ENCODE measurements around the gene HSDL2. TPM values are rescaled to one million over a fixed set of nuclear protein-coding genes. Genes with fewer than 3 reads are reported as not detected.
"Not testable (repeated sequence)": the region's sequence is repeated elsewhere in the genome, so short reads cannot be mapped to it uniquely, and the experiment has no call there.

The HSDL2 gene
- polyA plus RNA-seq, 3 donors: 6.4 to 34.8 (median 26.9) TPM

DNA sequence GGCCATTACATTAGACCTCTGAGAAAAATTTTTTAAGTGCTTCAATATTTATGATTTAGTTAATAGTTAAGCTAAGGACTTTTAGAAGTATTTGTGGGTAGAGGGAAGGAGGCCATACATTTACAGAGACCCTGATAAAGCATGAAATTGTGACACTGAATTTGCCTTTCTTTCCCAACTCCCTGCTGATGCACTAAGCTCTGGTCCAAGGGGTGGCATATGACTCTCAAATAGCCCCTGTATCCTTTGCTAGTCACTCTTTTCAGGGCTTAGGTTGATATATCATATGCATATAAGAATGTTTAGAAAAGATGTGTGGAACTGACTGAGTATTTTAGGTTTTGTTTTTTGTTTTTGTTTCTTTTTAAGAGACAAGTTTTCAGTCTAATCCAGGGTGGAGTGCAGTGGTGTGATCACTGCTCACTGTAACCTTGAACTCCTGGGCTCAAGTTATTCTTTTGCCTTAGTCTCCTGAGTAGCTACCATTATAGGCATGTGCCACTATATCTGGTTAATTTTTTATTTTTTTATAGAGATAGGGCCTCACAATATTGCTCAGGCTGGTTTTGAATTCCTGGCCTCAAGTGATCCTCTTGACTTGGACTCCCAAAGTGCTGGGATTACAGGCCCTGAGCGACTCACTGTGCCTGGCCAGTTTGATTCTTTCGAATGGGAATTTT is 127.2 kb downstream of the HSDL2 start:
- Histone ChIP-seq H3K4me2 (replicated peaks; ENCODE audit: extremely low read depth, low read length, poor library complexity, severe bottlenecking) (no peak overlapping the region), H3K9me3 (replicated peaks in 1 of 2; ENCODE audit: control insufficient read depth in 1 of 2, insufficient read depth in 1 of 2, low read length in 2 of 2) (no peaks in the 10 kb centered on the region), H3K27ac (ENCODE audit: low read depth in 1 of 2, low read length in 2 of 2) (no peak overlapping the region), H3K79me2 (ENCODE audit: insufficient read depth, low read length) (peaks cover 35% of the 10 kb centered on the region), H3K4me1 (ENCODE audit: control insufficient read depth in 1 of 2, insufficient read depth in 2 of 2, low read length in 2 of 2) (no peaks in the 10 kb centered on the region), H3K4me3 (replicated peaks in 1 of 3; ENCODE audit: low read depth in 2 of 3, low read length in 3 of 3) (no peak overlapping the region), H2AFZ (ENCODE audit: insufficient read depth, low read depth, low read length, poor library complexity, severe bottlenecking) (no peak overlapping the region), H3K9ac (ENCODE audit: insufficient read depth, low read length, poor library complexity, severe bottlenecking) (no peak overlapping the region), H3K36me3 (replicated peaks in 1 of 2; ENCODE audit: control insufficient read depth in 1 of 2, insufficient read depth in 2 of 2, low read length in 2 of 2) (no peaks in the 10 kb centered on the region), H3K27me3 (ENCODE audit: control insufficient read depth in 2 of 2, insufficient read depth in 2 of 2, low read length in 2 of 2) (no peaks in the 10 kb centered on the region), H4K20me1 (ENCODE audit: insufficient read depth, low read length) (no peaks in the 10 kb centered on the region)
- TF ChIP-seq CTCF (IDR thresholded peaks at IDR 0.05): no peak
- no peak overlapping the region for H3K4me3 Mint-ChIP-seq
- peaks cover 0 to 2% of the 10 kb centered on the region in 2 donors for H3K36me3 Mint-ChIP-seq
- no peak for DNase-seq
- H3K4me1 Mint-ChIP-seq: no peaks in the 10 kb centered on the region
- no CpG with 5 or more reads among the region's 2 CpGs for WGBS (ENCODE audit: insufficient coverage)
- H3K27ac Mint-ChIP-seq: peak overlapping the region in 3 of 7 donors; percentile 67 to 83 (median 72)
- intact Hi-C loops (cut with micrococcal nuclease): no loop called here
- H3K9me3 Mint-ChIP-seq: peaks cover 0 to 1% (median 0%) of the 10 kb centered on the region in 7 donors
- peaks cover 0 to 4% (median 0%) of the 10 kb centered on the region in 3 donors for H3K27me3 Mint-ChIP-seq (ENCODE audit: low read depth in 3 of 3)

GRCh38 chr9:112508377-112508776 is 128.5 kb downstream of the HSDL2 start:
- no peaks in the 10 kb centered on the region for H4K20me1 ChIP-seq (ENCODE audit: insufficient read depth, low read length)
- no peaks in the 10 kb centered on the region for H3K9me3 ChIP-seq (replicated peaks in 1 of 2; ENCODE audit: control insufficient read depth in 1 of 2, insufficient read depth in 1 of 2, low read length in 2 of 2)
- Mint-ChIP-seq H3K36me3 (no peaks in the 10 kb centered on the region), H3K27ac (no peak overlapping the region), H3K4me3 (no peak overlapping the region), H3K4me1 (no peaks in the 10 kb centered on the region), H3K27me3 (ENCODE audit: low read depth in 3 of 3) (peaks cover 0 to 1% (median 0%) of the 10 kb centered on the region in 3 donors), H3K9me3 (no peaks in the 10 kb centered on the region)
- no CpG with 5 or more reads among the region's 2 CpGs for WGBS (ENCODE audit: insufficient coverage)
- no peaks in the 10 kb centered on the region for H3K4me1 ChIP-seq (ENCODE audit: control insufficient read depth in 1 of 2, insufficient read depth in 2 of 2, low read length in 2 of 2)
- no peak for TF ChIP-seq CTCF (IDR thresholded peaks at IDR 0.05)
- no peak for DNase-seq
- no peak overlapping the region for H3K27ac ChIP-seq (ENCODE audit: low read depth in 1 of 2, low read length in 2 of 2)
- intact Hi-C loops (cut with micrococcal nuclease): no loop called here
- no peak overlapping the region for H2AFZ ChIP-seq (ENCODE audit: insufficient read depth, low read depth, low read length, poor library complexity, severe bottlenecking)
- no peaks in the 10 kb centered on the region for H3K27me3 ChIP-seq (ENCODE audit: control insufficient read depth in 2 of 2, insufficient read depth in 2 of 2, low read length in 2 of 2)
- no peak overlapping the region for H3K4me3 ChIP-seq (replicated peaks in 1 of 3; ENCODE audit: low read depth in 2 of 3, low read length in 3 of 3)
- H3K79me2 ChIP-seq (ENCODE audit: insufficient read depth, low read length): peaks cover 28% of the 10 kb centered on the region
- H3K36me3 ChIP-seq (replicated peaks in 1 of 2; ENCODE audit: control insufficient read depth in 1 of 2, insufficient read depth in 2 of 2, low read length in 2 of 2): no peaks in the 10 kb centered on the region
- H3K4me2 ChIP-seq (replicated peaks; ENCODE audit: extremely low read depth, low read length, poor library complexity, severe bottlenecking): no peak overlapping the region
- no peak overlapping the region for H3K9ac ChIP-seq (ENCODE audit: insufficient read depth, low read length, poor library complexity, severe bottlenecking)

DNA sequence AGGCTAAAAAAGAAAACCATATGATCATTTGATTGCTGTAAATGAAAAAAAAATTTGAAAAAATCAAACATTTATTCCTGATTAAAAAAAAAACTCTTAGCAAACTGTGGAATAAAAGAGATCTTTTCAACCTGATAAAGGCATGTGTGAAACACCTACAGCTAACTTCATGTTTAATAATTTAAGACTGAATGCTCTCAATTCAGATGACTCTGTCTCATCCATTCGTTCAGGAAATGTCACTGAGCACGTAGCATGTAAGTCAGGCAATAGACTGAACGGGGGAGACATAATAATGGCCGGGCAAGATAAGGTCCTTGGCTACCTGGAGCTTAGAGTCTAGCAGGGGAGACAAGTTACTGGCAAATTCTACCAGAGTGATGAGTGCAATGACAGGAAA is 132.5 kb downstream of the HSDL2 start:
- H4K20me1 ChIP-seq (ENCODE audit: insufficient read depth, low read length); H3K27me3 Mint-ChIP-seq (ENCODE audit: low read depth in 3 of 3); H3K36me3 ChIP-seq (replicated peaks in 1 of 2; ENCODE audit: control insufficient read depth in 1 of 2, insufficient read depth in 2 of 2, low read length in 2 of 2); H3K27me3 ChIP-seq (ENCODE audit: control insufficient read depth in 2 of 2, insufficient read depth in 2 of 2, low read length in 2 of 2); H2AFZ ChIP-seq (ENCODE audit: insufficient read depth, low read depth, low read length, poor library complexity, severe bottlenecking); H3K4me2 ChIP-seq (replicated peaks; ENCODE audit: extremely low read depth, low read length, poor library complexity, severe bottlenecking); H3K4me3 ChIP-seq (replicated peaks in 1 of 3; ENCODE audit: low read depth in 2 of 3, low read length in 3 of 3); H3K9me3 ChIP-seq (replicated peaks in 1 of 2; ENCODE audit: control insufficient read depth in 1 of 2, insufficient read depth in 1 of 2, low read length in 2 of 2); H3K36me3 Mint-ChIP-seq; H3K4me3 Mint-ChIP-seq; H3K9ac ChIP-seq (ENCODE audit: insufficient read depth, low read length, poor library complexity, severe bottlenecking); H3K27ac ChIP-seq (ENCODE audit: low read depth in 1 of 2, low read length in 2 of 2); H3K27ac Mint-ChIP-seq; H3K4me1 Mint-ChIP-seq; intact Hi-C loops (cut with micrococcal nuclease); DNase-seq; H3K4me1 ChIP-seq (ENCODE audit: control insufficient read depth in 1 of 2, insufficient read depth in 2 of 2, low read length in 2 of 2); H3K9me3 Mint-ChIP-seq: not testable (repeated sequence)
- peaks cover 11% of the 10 kb centered on the region for H3K79me2 ChIP-seq (ENCODE audit: insufficient read depth, low read length)
- no CpG with 5 or more reads among the region's 4 CpGs for WGBS (ENCODE audit: insufficient coverage)

Data from CD14-positive monocyte (primary cell).